ENCODE measurements around the gene FBXL4.

FBXL4 gene

GRCh38 chr6:98887650-98888049 lies 60.1 kb downstream of the FBXL4 start:
- H3K4me1 ChIP-seq: no peaks in the 10 kb centered on the region
- H3K9me3 ChIP-seq: no peaks in the 10 kb centered on the region
- H3K27ac ChIP-seq: no peak overlapping the region
- no peak overlapping the region for H3K4me3 ChIP-seq
- TF ChIP-seq CTCF (IDR thresholded peaks at IDR 0.05): no peak
- peaks cover 18 to 35% (median 28%) of the 10 kb centered on the region in 3 donors for H3K36me3 ChIP-seq
- DNase-seq: no peak
- no peaks in the 10 kb centered on the region for H3K27me3 ChIP-seq
- intact Hi-C loops (cut with DNase I; ENCODE audit: low total_unique reads): no loop called here

DNA sequence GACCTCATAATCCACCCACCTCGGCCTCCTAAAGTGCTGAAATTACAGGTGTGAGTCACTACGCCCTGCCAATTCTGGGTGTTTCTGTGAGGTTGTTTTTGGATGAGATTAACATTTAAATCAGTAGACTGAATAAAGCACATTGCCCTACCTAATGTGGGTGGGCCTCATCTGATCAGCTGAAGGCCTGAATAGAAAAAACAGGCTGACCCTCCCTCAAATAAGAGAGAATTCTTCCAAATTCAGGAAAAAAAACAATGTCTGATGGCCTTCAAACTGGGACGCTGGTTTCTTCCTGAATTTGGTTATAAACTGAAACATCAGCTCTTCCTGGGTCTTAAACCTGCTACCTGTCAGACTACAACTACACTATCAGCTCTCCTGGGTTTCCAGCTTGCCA lies 62.4 kb downstream of the FBXL4 start:
- TF ChIP-seq CTCF (IDR thresholded peaks at IDR 0.05): no peak
- Histone ChIP-seq H3K36me3 (peaks cover 18 to 21% (median 20%) of the 10 kb centered on the region in 3 donors), H3K9me3 (no peaks in the 10 kb centered on the region), H3K4me1 (no peaks in the 10 kb centered on the region), H3K4me3 (no peak overlapping the region), H3K27me3 (no peaks in the 10 kb centered on the region), H3K27ac (no peak overlapping the region)
- intact Hi-C loops (cut with DNase I; ENCODE audit: low total_unique reads): no loop called here
- no peak for DNase-seq

DNA sequence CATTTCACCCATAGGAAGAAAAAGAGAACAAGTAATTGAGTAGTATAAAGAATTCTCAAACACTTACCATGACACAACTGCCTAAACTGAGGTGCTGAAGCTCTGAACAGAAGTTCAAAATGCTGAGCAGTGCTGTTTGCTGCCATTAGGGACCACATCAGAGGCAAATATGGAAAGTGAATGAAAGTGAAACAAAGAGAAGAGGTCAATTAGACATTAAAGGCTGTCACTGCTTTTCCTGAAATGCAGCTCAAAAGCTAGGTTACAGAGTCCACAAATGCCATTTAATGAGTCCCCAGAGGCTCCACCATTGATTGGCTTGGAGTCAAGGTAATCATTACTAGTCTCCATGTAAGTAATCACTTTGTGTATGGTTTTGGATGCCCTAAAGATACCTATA lies 67.3 kb downstream of the FBXL4 start:
- Histone ChIP-seq H3K27ac (no peak overlapping the region), H3K4me3 (no peak overlapping the region), H3K36me3 (peaks cover 4 to 34% (median 11%) of the 10 kb centered on the region in 3 donors), H3K27me3 (no peaks in the 10 kb centered on the region), H3K4me1 (peaks cover 0 to 4% (median 0%) of the 10 kb centered on the region in 4 donors), H3K9me3 (no peaks in the 10 kb centered on the region)
- no peak for DNase-seq
- no peak for TF ChIP-seq CTCF (IDR thresholded peaks at IDR 0.05)
- intact Hi-C loops (cut with DNase I; ENCODE audit: low total_unique reads): no loop called here

DNA sequence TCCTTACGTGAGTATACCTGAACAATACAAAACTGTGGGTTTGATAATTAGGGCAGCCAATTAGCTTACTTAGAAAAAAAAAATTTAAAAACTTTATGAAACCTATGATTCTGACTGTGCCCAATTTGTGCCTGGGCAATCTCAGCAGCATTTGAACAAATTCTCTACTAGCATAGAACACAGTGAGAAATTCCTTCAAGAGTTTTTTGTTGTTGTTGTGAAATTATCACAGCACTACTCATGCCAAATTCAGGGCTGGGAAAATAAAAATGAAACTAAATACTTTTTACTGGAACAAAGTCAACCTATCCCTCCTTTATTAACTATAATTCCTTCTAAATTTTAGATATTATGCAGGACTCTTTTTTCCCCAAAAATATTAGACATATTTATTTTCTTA lies 70.5 kb downstream of the FBXL4 start:
- Histone ChIP-seq H3K4me3 (no peak overlapping the region), H3K9me3 (no peaks in the 10 kb centered on the region), H3K36me3 (peaks cover 0 to 30% (median 5%) of the 10 kb centered on the region in 3 donors), H3K27me3 (no peaks in the 10 kb centered on the region), H3K27ac (no peak overlapping the region), H3K4me1 (peaks cover 0 to 4% (median 0%) of the 10 kb centered on the region in 4 donors)
- intact Hi-C loops (cut with DNase I; ENCODE audit: low total_unique reads): no loop called here
- TF ChIP-seq CTCF (IDR thresholded peaks at IDR 0.05): no peak
- no peak for DNase-seq

GRCh38 chr6:98875375-98875774 lies 72.4 kb downstream of the FBXL4 start:
- no peaks in the 10 kb centered on the region for H3K27me3 ChIP-seq
- intact Hi-C loops (cut with DNase I; ENCODE audit: low total_unique reads): no loop called here
- H3K36me3 ChIP-seq: peaks cover 0 to 35% (median 10%) of the 10 kb centered on the region in 3 donors
- H3K9me3 ChIP-seq: no peaks in the 10 kb centered on the region
- H3K4me3 ChIP-seq: no peak overlapping the region
- H3K4me1 ChIP-seq: peaks cover 0 to 4% (median 0%) of the 10 kb centered on the region in 4 donors
- TF ChIP-seq CTCF (IDR thresholded peaks at IDR 0.05): no peak
- no peak overlapping the region for H3K27ac ChIP-seq
- no peak for DNase-seq

GRCh38 chr6:98871821-98872220 lies 75.9 kb downstream of the FBXL4 start:
- no peak for TF ChIP-seq CTCF (IDR thresholded peaks at IDR 0.05)
- no peaks in the 10 kb centered on the region for H3K4me1 ChIP-seq
- H3K4me3 ChIP-seq: no peak overlapping the region
- DNase-seq: no peak
- H3K36me3 ChIP-seq: peaks cover 5 to 22% (median 5%) of the 10 kb centered on the region in 3 donors
- no peaks in the 10 kb centered on the region for H3K27me3 ChIP-seq
- intact Hi-C loops (cut with DNase I; ENCODE audit: low total_unique reads): no loop called here
- no peak overlapping the region for H3K27ac ChIP-seq
- H3K9me3 ChIP-seq: no peaks in the 10 kb centered on the region
